GM21786 (cell line): ENCODE measurements around the gene MAIP1.
"Not testable (repeated sequence)": the region's sequence is repeated elsewhere in the genome, so short reads cannot be mapped to it uniquely, and the experiment has no call there.

Experiments used
- ATAC-seq: cut with Tn5 transposase; IDR thresholded peaks from one replicate; pipeline ENCODE4 v1.9.1; 2021; ENCODE audit not compliant: unreplicated experiment

Gene MAIP1, protein sequence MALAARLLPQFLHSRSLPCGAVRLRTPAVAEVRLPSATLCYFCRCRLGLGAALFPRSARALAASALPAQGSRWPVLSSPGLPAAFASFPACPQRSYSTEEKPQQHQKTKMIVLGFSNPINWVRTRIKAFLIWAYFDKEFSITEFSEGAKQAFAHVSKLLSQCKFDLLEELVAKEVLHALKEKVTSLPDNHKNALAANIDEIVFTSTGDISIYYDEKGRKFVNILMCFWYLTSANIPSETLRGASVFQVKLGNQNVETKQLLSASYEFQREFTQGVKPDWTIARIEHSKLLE

DNA sequence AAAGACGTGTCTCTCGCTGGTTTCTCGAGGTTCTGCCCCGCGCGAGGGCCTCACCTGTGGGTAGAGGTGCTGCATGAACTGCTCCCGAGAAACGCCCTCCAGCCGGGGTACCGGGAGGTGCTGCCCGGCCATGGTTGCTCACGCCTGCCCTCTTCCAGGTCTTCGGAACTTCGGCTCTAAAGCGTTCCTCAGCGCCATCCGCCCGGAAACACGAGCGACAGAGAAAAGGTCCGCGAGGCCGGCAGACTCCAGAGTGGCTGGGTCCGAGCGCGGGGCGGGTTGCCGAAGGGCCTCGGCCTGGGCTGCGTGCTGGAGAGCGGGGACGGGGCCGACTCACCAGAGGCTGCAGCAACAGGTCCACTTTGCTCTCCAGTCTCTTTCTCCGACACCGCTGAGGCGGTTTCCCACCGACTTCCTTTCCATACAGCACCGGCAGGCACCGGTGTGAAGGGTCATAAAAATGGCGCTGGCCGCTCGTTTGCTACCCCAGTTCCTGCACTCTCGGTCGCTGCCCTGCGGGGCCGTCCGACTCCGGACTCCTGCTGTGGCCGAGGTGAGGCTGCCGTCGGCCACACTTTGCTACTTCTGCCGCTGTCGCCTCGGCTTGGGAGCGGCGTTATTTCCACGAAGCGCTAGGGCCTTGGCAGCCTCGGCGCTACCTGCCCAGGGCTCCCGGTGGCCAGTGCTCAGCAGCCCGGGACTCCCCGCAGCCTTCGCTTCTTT, at the start of gene MAIP1, which contains the start of gene TYW5:
TSS of gene MAIP1 (plus strand) at position 244 of the 723 bp plus-strand sequence. CDS start at position 461, 217 bp downstream.
TSS of gene TYW5 (minus strand) at position 153 of the 723 bp plus-strand sequence. CDS start at position 132, 21 bp downstream.
- peak; percentile 86 for ATAC-seq

DNA sequence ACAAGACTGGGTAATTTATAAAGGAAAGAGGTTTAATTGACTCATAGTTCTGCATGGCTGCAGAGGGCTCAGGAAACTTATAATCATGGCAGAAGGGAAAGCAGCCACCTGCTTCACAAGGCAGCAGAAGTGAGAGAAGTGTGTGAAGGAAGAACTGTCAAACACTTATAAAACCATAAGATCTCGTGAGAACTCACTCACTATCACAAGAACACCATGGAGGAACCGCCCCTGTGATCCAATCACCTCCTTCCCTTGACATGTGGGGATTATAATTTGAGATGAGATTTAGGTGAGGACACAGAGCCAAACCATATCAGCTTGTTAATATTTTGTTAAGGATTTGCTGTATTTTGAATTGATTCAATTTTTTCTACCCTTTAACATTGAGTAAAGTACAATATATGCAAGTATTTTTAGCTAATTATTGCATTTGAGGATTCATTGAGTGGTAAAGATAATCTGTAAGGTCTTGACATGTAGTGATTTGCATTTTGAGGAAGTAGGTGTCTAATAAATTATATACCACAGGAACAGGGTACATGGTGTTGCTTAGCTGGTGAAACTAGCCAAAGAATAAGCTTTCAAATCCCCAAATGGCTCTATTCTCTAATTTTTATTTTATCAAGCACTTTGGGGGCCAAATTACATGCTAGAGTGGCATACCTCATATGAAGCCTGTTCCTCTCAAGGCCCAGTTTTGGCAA, 48.2 kb upstream of the MAIP1 start:
- no peak for ATAC-seq

DNA sequence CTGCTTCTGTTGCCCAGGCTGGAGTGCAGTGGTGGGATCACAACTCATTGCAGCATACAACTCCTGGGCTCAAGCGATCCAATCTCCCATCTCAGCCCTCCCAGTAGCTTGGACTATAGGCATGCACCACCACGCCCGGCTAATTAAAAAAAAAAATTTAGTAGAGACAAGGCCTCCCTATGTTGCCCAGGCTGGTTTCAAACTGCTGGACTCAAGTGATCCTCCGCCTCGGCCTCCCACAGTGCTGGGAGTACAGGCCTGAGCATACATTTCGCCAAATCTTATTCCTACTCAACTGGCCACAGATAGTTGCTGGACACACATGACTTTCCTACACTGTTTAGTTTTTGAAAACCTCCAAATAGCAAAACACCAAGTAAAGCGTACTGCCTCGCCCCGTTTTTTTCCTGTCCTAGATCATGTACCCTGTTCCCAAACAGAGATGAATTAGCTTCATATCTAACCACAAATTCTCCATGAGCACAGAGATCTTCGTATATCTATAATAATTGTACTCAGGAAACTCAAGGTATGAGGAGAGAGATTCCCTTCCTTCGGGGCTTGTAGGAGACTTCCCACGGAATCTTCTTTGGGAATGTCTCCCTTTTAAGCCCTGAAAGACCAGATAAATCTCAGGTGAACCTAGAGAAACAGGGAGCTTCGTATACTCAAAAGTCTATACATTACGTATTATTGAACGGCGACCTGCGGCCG, 44.9 kb upstream of the MAIP1 start:
- ATAC-seq, result no peak

DNA sequence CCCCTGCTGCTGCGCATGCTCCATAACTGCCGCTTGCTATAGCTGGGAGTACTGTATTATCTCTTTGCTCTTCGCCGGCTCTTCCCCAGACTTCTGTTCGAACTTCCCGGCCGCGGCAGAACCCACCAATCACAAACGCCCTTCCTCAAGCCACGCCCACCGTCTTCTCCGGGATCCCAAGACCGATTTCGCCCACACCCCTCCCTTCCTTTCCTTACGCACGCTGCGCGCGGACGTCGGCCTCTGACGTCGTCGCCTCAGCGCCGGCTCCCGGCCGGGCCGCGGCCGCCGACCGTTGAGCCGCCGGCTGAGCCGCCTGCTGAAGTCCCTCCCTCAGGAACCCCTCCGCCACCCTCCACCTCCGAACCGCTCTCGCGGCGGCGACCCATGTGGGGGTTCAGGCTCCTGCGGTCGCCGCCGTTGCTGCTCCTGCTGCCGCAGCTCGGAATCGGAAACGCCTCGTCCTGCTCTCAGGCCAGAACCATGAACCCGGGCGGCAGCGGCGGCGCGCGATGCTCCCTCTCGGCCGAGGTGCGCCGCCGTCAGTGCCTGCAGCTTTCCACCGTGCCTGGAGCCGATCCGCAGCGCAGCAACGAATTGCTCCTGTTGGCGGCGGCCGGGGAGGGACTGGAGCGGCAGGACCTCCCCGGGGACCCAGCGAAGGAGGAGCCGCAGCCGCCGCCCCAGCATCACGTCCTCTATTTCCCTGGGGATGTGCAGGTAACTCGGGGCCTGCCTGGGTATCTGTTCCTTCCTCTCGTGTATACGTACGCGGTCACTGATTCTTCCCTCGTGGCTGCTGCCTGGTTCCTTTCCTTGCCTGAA, 44.1 kb upstream of the MAIP1 start, which contains the start of gene C2orf69:
TSS of gene C2orf69 (plus strand) at position 242 of the 825 bp plus-strand sequence. CDS start at position 388, 146 bp downstream.
- peak; percentile 86 for ATAC-seq

DNA sequence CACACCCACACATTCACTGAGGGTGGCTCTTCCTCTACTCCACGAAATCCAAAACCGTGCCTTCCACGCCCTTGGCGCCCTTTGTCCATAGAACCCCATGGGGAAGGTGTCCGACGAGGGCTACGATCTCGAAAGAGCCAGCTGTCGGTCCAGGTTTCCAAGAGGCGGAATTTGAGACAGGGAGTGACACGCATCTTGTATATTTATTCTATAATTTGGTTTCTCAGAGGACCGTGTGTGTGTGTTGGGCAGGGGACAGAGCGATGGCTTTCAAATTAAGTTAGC, 43.6 kb upstream of the MAIP1 start:
- no peak for ATAC-seq

DNA sequence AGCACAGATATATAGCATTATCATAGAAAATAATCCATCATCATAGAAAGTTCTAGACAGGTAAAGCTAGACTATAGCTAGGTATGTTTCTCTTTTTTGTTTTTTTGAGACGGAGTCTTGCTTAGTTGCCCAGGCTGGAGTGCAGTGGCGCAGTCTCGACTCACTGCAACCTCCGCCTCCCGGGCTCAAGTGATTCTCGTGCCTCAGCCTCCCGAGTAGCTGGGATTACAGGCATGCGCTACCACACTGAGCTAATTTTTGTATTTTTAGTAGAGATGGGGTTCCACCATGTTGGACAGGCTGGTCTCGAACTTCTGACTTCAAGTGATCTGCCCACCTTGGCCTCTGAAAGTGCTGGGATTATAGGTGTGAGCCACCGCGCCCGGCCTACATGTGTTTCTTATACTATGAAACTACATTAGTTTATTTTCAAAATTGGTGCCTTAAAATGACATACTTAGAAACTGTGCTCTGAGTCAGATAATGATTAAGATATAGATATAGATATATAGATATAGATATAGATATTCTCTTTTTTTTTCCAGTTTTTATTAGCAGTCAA, 42.7 kb upstream of the MAIP1 start:
- ATAC-seq, result not testable (repeated sequence)

DNA sequence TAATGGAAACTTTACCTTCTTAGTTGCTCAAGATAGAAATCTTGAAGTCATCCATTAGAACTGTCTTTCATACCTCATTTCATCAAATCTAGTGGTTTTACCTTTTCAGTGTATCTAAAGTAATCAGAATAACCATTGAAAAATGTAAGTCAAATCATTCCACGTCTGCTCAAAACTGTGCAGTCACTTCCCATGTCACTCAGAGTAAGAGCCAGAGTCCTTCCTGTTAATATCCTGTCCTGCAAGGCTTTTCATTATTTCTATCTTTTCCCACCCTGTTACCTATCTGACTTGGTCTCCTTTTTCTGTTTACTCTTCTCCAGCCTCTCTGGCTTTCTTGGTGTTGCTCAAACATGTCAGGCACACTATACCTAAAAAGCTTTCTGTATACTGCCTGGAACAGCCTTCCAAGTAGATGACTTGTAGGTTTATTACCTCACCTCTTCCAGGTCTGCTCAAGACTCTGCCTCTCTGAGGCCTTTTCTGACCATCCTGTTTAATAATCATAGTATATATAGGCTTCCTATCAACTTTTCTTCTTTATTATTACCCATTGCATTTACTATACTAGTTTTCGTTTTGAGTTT, 40.9 kb upstream of the MAIP1 start:
- no peak for ATAC-seq

DNA sequence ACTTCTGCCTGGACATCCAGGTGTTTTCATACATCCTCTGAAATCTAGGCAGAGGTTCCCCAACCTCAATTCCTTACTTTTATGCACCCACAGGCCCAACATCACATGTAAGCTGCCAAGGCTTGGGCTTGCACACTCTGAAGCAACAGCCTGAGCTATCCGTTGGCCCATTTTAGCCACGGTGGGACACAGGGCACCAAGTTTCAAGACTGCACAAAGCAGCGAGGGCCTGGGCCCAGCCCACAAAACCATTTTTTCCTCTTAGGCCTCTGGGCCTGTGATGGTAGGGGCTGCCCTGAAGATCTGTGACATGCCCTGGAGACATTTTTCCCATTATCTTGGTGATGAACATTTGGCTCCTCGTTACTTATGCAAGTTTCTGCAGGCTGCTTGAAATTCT, 38.4 kb upstream of the MAIP1 start:
- ATAC-seq, result no peak

DNA sequence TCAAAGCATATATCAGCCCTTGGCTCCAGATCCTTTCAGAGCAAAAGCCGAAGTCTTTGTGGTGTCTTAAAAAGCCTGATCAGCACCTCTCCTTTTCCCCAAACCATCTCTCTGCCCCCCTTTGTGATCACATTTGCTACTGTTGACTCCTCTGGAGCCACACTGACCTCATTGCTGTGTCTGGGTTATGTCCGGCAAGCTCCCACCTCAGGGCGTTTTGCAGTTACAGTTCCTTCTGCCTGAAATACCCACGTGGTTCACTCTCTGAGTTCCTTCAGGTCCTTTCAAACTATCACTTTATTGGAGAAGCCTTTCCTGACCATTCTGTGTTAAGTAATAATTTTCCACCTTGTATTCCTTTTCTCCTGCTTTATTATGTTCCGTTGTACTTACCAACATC, 32.5 kb upstream of the MAIP1 start:
- no peak for ATAC-seq

DNA sequence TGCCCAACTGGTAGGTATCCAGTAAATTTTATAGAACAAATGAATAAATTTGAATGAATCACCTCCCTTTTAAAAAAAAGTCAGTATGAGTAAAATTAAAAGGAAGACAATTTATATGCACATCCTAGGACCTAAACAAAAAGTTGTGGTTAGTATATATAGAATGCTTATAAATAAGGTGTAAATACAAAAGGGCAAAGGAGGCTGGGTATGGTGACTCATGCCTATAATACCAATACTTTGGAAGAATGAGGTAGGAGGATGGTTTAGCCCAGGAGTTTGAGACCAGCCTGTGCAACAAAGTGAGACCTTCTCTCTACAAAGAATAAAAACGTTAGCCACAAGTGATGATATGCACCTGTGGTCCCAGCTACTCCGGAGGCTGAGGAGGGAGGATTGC, 31.5 kb upstream of the MAIP1 start:
- ATAC-seq, result no peak

DNA sequence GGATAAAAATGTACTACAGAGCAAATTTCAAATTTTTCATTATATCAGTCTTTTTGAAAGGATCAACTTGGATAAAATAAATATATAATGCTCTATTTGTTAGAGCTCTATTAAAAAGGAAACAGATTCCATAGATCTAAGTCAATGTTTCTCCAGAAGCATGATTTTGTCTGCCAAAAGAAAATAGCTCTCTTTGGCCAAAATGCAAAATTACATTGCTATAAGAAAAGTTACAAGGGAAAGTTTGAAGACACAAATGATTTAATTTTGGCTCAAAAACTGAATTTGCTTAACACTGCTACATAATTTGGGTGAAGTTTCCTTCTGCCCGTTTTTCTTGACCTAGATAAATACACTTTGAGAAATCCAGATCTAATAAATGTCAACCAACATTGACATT, 28.6 kb upstream of the MAIP1 start:
- ATAC-seq, result no peak

DNA sequence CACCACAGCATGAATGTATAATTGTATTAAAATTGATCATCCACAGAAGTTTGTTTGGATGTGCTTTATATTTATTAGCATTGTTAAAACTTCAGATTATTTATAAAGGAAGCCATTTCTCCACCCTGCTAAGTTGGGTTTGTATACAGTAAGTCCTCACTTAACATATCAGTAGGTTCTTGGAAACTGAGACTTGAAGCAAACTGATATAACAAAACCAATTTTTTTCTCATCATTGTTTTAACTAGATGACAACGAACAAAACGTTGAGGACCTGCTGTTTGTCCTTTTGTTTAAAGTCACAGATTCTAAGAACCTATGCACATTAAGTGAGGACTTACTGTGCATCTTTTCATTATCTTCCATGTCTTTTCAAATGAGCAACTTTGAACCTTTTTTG, 27.2 kb upstream of the MAIP1 start:
- no peak for ATAC-seq

DNA sequence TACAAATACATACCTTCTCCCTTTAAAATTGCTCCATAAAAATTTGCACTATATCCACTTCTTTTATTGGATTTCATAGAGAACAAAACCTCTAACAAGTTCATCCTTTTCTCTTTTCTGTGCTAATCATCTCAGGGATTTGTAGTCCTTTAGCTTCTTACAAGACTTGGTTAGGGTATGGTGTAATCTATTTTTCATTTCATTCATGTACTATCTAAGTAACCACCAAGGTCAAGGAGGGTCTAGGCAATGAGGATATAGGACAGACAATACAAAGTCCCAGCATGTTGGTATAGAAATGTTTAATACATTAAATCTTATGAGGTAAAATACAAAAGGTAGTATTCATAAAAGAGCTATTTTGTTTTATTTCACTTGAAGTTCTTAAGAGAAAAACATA, 26.8 kb upstream of the MAIP1 start:
- no peak for ATAC-seq

DNA sequence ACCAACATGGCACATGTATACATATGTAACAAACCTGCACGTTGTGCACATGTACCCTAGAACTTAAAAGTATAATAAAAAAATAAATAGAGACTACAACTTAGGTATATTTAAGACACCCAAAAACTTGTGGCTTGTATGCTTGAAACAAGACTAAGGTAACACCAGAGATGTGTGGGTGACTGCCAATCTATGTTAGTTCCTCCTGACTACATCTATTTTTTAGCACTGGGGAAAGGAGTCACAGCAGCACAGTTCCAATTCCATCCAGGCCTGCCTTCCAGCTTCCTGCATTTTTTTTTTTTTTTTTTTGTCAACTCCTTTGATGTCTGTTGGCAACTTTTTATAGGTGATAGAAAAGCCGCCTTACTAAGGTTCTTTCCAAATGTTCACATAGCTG, 26.1 kb upstream of the MAIP1 start:
- ATAC-seq, result no peak

DNA sequence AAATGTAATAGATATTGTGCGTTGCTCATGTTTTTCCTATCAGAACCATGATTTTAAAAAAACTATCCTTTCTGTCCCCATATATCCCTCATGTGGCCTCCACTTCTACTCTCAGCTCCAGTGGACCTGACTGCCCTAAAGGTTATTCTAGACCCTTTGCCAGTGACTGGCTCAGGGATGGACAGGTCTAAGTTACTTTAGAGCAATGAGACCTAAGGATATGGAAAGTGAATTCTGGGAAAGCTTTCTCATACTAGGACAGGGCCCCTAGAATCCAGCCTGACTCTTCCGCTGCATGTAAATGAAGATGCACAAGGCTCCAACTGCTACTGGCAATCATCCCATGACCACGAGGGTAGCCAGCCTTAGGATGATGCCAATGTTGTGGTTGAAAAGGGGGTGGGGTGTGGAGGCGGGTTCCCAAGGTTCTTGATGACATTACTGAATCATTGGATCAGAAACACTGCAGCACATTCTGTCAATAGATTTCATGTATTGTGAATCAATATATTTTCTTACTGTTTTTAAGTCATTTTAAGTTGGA, 23.0 kb upstream of the MAIP1 start:
- no peak for ATAC-seq

DNA sequence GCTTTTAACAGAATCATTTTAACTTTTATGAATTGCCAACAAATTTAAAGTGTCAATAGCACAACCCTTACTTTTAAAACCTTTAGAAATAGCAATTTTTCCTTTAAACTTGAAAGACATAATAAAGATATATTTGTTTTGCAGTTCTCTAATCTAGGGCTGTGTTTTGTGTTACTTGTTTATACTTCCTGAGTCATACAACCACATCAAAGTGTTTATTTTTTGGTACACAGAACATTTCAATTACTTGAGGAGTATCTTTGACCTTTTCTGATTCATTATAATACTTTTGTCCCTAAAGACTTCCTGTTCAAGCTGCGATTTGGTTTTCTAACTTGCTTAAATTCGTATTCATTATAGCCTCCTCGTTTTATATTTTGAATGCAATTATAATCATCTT, 21.9 kb upstream of the MAIP1 start:
- ATAC-seq, result no peak

DNA sequence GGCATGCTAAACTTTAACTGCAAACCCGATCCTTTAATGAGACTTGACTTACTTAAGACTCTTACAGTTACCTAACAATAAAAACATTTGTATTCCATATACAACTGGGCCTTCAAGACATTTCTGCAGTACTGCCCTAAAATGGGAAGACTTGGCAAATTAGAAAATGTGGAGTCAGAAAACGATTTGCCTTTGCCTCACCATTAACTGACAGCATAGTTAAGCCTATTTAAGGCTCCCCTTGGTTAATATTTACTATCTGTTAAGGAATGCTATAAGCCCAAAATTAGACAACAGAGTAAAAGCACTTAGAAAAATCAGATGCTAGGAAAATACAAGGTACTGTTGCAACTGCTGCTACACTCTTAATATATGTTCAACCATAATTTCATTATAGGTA, 18.8 kb upstream of the MAIP1 start:
- ATAC-seq, result no peak

DNA sequence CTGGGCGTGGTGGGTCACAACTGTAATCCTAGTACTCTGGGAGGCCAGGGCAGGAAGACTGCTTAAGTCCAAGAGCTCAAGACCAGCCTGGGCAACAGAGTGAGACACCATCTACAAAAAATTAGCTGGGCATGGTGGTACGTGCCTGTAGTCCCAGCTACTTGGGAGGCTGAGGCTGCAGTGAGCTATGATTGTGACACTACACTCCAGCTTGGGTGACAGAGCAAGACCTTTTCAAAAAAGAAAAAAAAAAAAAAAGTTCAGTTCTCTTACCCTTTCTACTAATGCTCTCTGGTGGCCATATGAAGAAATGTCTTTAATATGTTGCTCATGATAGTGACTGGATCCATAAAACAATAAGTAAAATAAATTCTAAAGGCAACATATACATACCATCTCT, 15.0 kb upstream of the MAIP1 start:
- ATAC-seq, result peak; percentile 62

DNA sequence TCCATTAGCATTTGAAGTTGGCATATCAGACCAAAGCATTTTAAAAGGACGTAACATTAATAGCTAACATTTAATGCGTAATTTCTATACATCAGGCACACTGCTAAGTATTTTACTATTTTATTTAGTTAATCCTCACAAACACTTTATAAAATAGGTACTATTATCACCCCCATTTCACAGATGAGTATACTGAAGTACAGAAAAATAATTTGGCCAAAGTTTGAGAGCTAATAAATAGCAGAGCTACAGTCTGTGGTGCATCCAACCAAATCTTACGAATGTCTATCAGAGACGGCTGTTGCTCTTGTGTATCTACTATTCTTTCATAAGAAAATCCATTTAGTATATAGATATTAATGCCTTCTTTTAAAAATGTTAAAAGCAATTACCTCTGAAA, 12.0 kb upstream of the MAIP1 start:
- ATAC-seq, result no peak

DNA sequence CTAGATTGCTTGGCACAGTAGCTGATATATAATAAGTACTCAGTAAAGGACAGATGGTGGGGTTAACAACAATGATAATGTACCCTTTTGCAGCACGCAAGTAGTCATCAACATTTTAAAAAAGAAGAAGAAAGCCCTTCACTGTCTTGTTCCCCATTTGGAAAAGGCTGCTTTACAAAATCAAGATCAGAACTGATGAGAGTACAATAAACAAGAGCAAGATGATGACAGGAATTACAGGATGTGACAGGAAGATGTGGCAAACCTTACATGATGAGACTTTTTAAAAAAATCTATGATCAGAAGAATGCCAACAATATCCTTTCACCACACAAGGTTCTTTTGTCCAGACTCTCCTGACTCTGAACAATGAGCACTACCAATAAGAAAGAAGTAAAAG, 9.2 kb upstream of the MAIP1 start:
- ATAC-seq, result no peak
